HG03457 (cell line): ENCODE results near the gene PRUNE2.
"Not testable (repeated sequence)": the region's sequence is repeated elsewhere in the genome, so short reads cannot be mapped to it uniquely, and the experiment has no call there.

ENCODE experiments used
- ATAC-seq: cut with Tn5 transposase; IDR thresholded peaks from one replicate; pipeline ENCODE4 v1.9.1; 2021; ENCODE audit warnings: moderate number of reproducible peaks; ENCODE audit not compliant: unreplicated experiment

The PRUNE2 gene

GRCh38 chr9:76905791-76906646, at the start of gene PRUNE2:
Gene PRUNE2, minus strand, starts transcription at chr9:76906114. Its CDS starts 151 bp downstream, at chr9:76905963.
- no peak for ATAC-seq

GRCh38 chr9:76955406-76955805, 49.5 kb upstream of the PRUNE2 start:
- ATAC-seq: not testable (repeated sequence)

GRCh38 chr9:76949865-76950264, 44.0 kb upstream of the PRUNE2 start:
- ATAC-seq: no peak

GRCh38 chr9:76944011-76944410, 38.1 kb upstream of the PRUNE2 start:
- no peak for ATAC-seq

- no peak for ATAC-seq
Observed at GRCh38 chr9:76943054-76943453, 37.1 kb upstream of the PRUNE2 start.

- ATAC-seq: no peak
Observed at GRCh38 chr9:76932757-76933156, 26.8 kb upstream of the PRUNE2 start.

- ATAC-seq: no peak
Observed at GRCh38 chr9:76932265-76932664, 26.4 kb upstream of the PRUNE2 start.

GRCh38 chr9:76927540-76928240, 21.8 kb upstream of the PRUNE2 start:
- no peak for ATAC-seq

- no peak for ATAC-seq
Observed at GRCh38 chr9:76926846-76927245, 20.9 kb upstream of the PRUNE2 start.

GRCh38 chr9:76926324-76926741, 20.4 kb upstream of the PRUNE2 start:
- ATAC-seq: no peak

- ATAC-seq: no peak
Observed at GRCh38 chr9:76921165-76921564, 15.3 kb upstream of the PRUNE2 start.

GRCh38 chr9:76917299-76917698, 11.4 kb upstream of the PRUNE2 start:
- ATAC-seq: no peak

- ATAC-seq: no peak
Observed at GRCh38 chr9:76916231-76916630, 10.3 kb upstream of the PRUNE2 start.

GRCh38 chr9:76913467-76913866, 7.6 kb upstream of the PRUNE2 start:
- ATAC-seq: no peak

- peak; percentile 61 for ATAC-seq
Observed at GRCh38 chr9:76912636-76913275, 6.8 kb upstream of the PRUNE2 start.

GRCh38 chr9:76911971-76912370, 6.1 kb upstream of the PRUNE2 start:
- no peak for ATAC-seq

- ATAC-seq: no peak
Observed at GRCh38 chr9:76910861-76911260, 4.9 kb upstream of the PRUNE2 start.

- no peak for ATAC-seq
Observed at GRCh38 chr9:76906647-76906975, 697 bp upstream of the PRUNE2 start.

GRCh38 chr9:76904661-76905457, 1.1 kb downstream of the PRUNE2 start:
- no peak for ATAC-seq

- ATAC-seq: no peak
Observed at GRCh38 chr9:76902395-76902794, 3.5 kb downstream of the PRUNE2 start.

- no peak for ATAC-seq
Observed at GRCh38 chr9:76901801-76902200, 4.1 kb downstream of the PRUNE2 start.
